GM23338 (cell line): Measurements from ENCODE around the gene PSMG2.

Source experiments
- CTCF ChIP-seq, 2 experiments: fragments of 200-600 bp in 1 of 2; sonication (generic) in 1 of 2; conservative IDR thresholded peaks; 2 replicates each; pipeline versions ENCODE4 v1.5.1 to v1.6.1; 2016 to 2017; ENCODE audit warnings: antibody characterized with exemption in 2 of 2, low read depth in 2 of 2, mild to moderate bottlenecking in 2 of 2, moderate library complexity in 1 of 2
- EZH2 ChIP-seq: fragments of 200-600 bp; sonication (generic); IDR thresholded peaks from one replicate; pipeline ENCODE4 v1.8.0; 2017; ENCODE audit warnings: antibody characterized with exemption, mild to moderate bottlenecking, low read depth; ENCODE audit not compliant: unreplicated experiment
- EZH2phosphoT487 ChIP-seq: fragments of 200-600 bp; sonication (generic); IDR thresholded peaks from one replicate; pipeline ENCODE4 v1.8.1; 2018; ENCODE audit warnings: antibody characterized with exemption; ENCODE audit not compliant: unreplicated experiment
- JUNB ChIP-seq: IDR thresholded peaks from one replicate; pipeline ENCODE4 v1.6.1; 2016; ENCODE audit warnings: antibody characterized with exemption; ENCODE audit not compliant: unreplicated experiment
- POLR2AphosphoS5 ChIP-seq: IDR thresholded peaks from 2 replicates; pipeline ENCODE4 v1.6.1; 2016; ENCODE audit warnings: antibody characterized with exemption, low read depth
- ZNF114 ChIP-seq: fragments of 250-450 bp; sonication (Bioruptor Pico); IDR thresholded peaks from 2 replicates; pipeline ENCODE4 v1.5.0; 2020; ENCODE audit warnings: mild to moderate bottlenecking, moderate library complexity

- TF ChIP-seq CTCF (conservative IDR thresholded peaks at IDR 0.05; ENCODE audit: low read depth in 2 of 2) (no peak), JUNB (no peak), POLR2AphosphoS5 (no peak), EZH2 (no peak), ZNF114 (CRISPR knock-in tag) (no peak), EZH2phosphoT487 (no peak)
Observed at GRCh38 chr18:12751891-12752290, 49.0 kb downstream of the PSMG2 start.
